AG04449 (cell line): Measurements from ENCODE around the gene ENAH.

Source experiments
- CTCF ChIA-PET: fragments of 350-600 bp; formaldehyde crosslinking; extraction: SDS; loops from one replicate; lab custom pipeline; 2021; ENCODE audit warnings: antibody characterized with exemption; lab: Yijun Ruan, JAX
- POLR2A ChIA-PET: fragments of 400-600, 350-600 bp; formaldehyde crosslinking; extraction: SDS; loops from one replicate; lab custom pipeline; 2020; ENCODE audit warnings: antibody characterized with exemption, inconsistent platforms; lab: Yijun Ruan, JAX
- DNase-seq: peaks from one replicate; pipeline ENCODE4 v3.0.0-alpha.2; 2010; ENCODE audit warnings: low read depth, low spot score
- H3K4me3 ChIP-seq: 2 replicates; pipeline ENCODE4 v1.5.1; 2011; ENCODE audit warnings: low read depth, mild to moderate bottlenecking, control low read depth, low read length
- TF ChIP-seq, protein P1 (sequence below): IDR thresholded peaks from one replicate; pipeline ENCODE4 v1.5.1; 2011; ENCODE audit warnings: mild to moderate bottlenecking, moderate library complexity, low read length, control low read depth, inconsistent platforms; ENCODE audit not compliant: insufficient read depth; ENCODE audit errors: missing control alignments

ENAH gene

DNA sequence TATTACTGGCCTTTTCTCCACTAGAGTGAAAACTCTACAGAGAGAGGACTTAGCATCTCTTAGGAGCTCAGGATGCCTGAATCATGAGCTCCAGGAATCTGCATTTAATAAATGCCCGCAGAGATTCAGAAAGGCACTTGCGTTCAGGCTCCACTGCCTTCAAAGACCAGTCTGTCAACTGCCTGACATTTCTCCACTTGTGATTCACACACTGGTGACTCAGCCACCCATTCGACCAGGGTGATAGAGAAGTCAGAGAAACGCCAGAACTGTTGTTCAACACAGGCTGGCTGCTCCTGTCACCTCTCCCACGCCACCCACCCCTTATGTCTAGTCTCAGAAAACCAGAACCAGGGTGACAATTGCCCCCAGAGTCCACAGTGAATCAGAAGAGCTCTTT, 198.2 kb downstream of the ENAH start:
- no peak for DNase-seq
- POLR2A ChIA-PET, result interaction anchor here (0.6 kb wide), 1 partner anchor 52 kb away, joined by 3 read pairs; no protein-coding TSS in a partner anchor
- H3K4me3 ChIP-seq, result no peak overlapping the region
- CTCF ChIA-PET, result interaction anchor here (0.9 to 1.8 kb wide), 5 partner anchors 10 to 521 kb away, joined by 3 to 7 read pairs (median 3); no protein-coding TSS in a partner anchor
- TF ChIP-seq, protein P1, sequence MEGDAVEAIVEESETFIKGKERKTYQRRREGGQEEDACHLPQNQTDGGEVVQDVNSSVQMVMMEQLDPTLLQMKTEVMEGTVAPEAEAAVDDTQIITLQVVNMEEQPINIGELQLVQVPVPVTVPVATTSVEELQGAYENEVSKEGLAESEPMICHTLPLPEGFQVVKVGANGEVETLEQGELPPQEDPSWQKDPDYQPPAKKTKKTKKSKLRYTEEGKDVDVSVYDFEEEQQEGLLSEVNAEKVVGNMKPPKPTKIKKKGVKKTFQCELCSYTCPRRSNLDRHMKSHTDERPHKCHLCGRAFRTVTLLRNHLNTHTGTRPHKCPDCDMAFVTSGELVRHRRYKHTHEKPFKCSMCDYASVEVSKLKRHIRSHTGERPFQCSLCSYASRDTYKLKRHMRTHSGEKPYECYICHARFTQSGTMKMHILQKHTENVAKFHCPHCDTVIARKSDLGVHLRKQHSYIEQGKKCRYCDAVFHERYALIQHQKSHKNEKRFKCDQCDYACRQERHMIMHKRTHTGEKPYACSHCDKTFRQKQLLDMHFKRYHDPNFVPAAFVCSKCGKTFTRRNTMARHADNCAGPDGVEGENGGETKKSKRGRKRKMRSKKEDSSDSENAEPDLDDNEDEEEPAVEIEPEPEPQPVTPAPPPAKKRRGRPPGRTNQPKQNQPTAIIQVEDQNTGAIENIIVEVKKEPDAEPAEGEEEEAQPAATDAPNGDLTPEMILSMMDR, result no peak

DNA sequence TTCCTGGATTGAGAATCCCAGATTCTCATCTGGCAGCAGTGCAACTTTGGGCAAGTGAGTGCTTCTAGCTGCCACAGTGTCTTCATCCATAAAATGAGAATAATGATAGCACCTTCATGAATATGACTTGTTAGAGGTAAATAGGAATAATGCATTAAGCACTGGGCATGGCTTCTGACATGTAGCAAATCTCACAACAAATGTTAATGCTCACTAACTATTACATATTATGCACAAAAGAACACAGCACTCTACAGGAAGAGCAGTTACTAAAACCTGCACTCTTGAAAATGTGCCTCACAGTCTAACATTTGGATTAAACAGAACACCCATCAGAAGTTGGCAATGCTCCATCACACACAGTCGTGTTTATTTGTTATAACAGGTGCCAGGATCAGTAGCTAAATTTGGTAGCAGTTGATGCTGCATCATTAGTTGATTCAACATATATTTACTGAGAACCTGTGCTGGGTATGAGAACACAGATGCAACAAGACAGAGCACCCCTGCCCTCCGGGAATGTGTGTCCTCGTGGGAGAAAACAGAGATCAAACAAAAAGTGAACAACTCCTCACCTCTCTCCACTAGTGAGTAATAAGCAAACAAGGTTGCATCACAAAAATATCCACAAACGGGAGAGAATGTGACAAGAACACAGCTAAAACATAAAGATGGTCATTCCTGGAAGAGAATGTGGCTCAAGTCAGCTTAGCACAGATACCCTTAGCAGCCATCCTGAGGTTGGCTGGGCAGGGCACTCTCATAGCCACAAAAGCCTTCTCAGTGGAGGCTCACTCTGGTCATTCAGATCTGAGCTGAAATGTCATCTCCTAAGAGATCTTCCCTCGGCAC, 198.9 kb downstream of the ENAH start:
- DNase-seq, result no peak
- TF ChIP-seq, protein P1, result no peak
- POLR2A ChIA-PET, result no interaction called here
- CTCF ChIA-PET, result interaction anchor here (1.1 to 1.8 kb wide), 4 partner anchors 9 to 521 kb away, joined by 3 to 7 read pairs (median 4); no protein-coding TSS in a partner anchor
- H3K4me3 ChIP-seq, result no peak overlapping the region

DNA sequence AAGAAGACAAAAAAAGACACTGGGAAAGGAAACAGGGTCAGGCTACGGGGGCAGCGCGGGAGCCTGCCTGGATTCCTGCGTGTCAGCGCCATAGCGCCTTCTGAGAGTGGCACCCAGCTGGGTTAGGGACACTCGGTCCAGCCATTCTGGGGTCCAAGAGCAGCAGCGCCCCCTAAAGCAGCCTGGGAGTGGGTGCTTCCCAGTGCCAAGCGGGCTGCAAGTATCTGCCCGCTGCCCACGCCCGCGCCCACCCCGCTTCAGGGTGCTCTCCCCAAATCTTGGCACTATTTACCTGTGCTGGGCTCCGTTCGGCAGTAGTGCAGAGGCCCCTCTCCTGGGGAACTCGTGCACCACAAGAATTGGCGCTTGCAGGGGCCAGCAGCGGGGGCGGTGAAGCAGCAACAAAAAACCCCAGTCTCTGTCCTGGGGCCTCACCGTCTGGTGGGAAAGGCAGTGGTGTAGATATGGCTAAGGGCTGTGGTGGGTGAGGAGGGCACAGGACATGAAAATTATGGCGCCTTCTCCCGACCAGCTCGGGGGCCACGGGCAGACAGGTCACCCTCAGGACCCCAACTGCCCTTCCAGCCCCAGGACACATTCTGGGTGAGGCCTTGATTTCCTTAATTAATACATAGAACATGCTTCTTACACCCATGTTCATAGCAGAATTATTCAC, 200.9 kb downstream of the ENAH start:
- POLR2A ChIA-PET, result no interaction called here
- CTCF ChIA-PET, result interaction anchor here (1.2 kb wide), 1 partner anchor 23 kb away, joined by 3 read pairs; no protein-coding TSS in a partner anchor
- DNase-seq, result no peak
- TF ChIP-seq, protein P1, result no peak
- no peak overlapping the region for H3K4me3 ChIP-seq

DNA sequence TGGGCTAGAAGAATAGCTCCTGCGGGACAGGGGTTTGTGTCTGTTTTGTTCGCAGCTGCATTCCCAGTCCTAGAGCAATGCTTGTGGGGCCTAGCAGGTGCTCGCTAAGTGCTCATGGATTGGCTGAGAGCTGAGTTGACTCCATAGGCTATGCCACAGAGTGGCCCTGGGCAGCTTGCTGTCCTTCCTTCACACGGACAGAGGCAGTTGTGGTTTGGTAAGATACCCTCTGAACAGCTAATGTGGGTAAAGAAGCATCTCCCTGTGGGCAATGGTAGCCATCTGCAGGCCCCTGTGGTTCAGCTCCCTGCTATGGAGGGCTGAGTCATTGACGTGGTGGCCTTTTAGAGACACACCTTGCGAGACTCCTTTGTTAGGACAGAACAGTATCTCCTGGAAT, 201.6 kb downstream of the ENAH start:
- no peak for DNase-seq
- TF ChIP-seq, protein P1, result no peak
- POLR2A ChIA-PET, result no interaction called here
- CTCF ChIA-PET, result interaction anchor here (0.7 to 1.1 kb wide), 2 partner anchors 9 to 11 kb away, joined by 3 read pairs; no protein-coding TSS in a partner anchor
- no peak overlapping the region for H3K4me3 ChIP-seq

DNA sequence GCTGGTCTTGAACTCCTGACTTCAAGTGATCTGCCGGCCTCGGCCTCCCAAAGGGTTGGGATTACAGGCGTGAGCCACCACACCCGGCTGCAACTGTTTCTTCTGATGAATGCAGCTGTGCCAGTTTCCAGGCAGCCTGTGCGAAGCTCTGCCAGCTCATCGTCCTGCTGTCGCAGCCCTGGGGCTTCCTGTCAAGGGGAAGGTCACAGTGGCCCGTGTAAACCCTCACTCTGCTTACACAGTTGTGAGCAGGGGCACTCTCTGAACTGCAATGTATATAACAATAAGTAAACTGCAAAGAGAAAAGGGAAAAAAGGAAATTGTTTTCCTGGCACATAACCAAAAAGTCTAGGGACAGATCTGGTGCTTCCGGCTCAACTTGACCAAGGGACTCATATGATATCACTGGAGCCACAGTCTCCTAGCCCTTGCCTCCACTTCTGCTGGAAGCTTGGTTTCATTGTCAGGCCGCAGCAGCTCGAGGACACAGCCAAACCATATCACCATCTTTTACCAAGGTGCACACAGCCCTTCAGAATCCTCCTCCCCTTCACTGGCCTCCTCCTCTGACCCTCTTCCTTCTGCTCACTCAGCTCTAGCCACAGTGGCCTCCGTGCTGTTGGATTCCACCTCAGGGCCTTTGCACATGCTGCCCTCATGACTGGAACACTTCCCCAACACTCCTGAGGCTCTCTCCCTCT, 202.3 kb downstream of the ENAH start:
- no peak overlapping the region for H3K4me3 ChIP-seq
- TF ChIP-seq, protein P1, result no peak
- POLR2A ChIA-PET, result no interaction called here
- DNase-seq, result no peak
- CTCF ChIA-PET, result interaction anchor here (0.7 to 1.1 kb wide), 3 partner anchors 10 to 24 kb away, joined by 3 read pairs; no protein-coding TSS in a partner anchor
